SU-DHL-6 (cell line): ENCODE results near the gene NMNAT2.

Experiments
- H2AFZ ChIP-seq: fragments of 200-600 bp; sonication (generic); 2 replicates; pipeline ENCODE4 v1.6.1; 2014; ENCODE audit warnings: low read depth, mild to moderate bottlenecking, moderate library complexity, mixed read lengths, antibody characterized with exemption, low read length; ENCODE audit not compliant: severe bottlenecking
- H3F3A ChIP-seq: fragments of 200-600 bp; shearing (Covaris generic); 2 replicates; pipeline ENCODE4 v1.6.0; 2016; ENCODE audit warnings: antibody characterized with exemption, mild to moderate bottlenecking; ENCODE audit not compliant: insufficient read depth
- H3K27ac ChIP-seq: fragments of 200-600 bp; sonication (generic); 2 replicates; pipeline ENCODE4 v1.5.1; 2016; ENCODE audit warnings: low read depth, mild to moderate bottlenecking, low read length, moderate library complexity, mixed read lengths
- H3K27me3 ChIP-seq: fragments of 200-600 bp; sonication (generic), shearing (Covaris generic); 2 replicates; pipeline ENCODE4 v1.6.0; 2014; ENCODE audit warnings: mild to moderate bottlenecking, low read length
- H3K36me3 ChIP-seq: fragments of 200-600 bp; sonication (generic); 2 replicates; pipeline ENCODE4 v1.6.1; 2014; ENCODE audit warnings: mild to moderate bottlenecking, low read length, mixed read lengths
- H3K4me2 ChIP-seq: fragments of 300-600, 200-600 bp; shearing (Covaris generic), sonication (generic); 2 replicates; pipeline ENCODE4 v1.6.0; 2014; ENCODE audit warnings: low read length, low read depth, mild to moderate bottlenecking; ENCODE audit not compliant: poor library complexity, severe bottlenecking
- H3K4me3 ChIP-seq: fragments of 200-600 bp; sonication (generic); 2 replicates; pipeline ENCODE4 v1.5.1; 2014; ENCODE audit warnings: antibody characterized with exemption, low read length, mild to moderate bottlenecking, mixed read lengths; ENCODE audit not compliant: insufficient read depth, poor library complexity, severe bottlenecking
- H3K79me2 ChIP-seq: fragments of 200-600 bp; sonication (generic); 2 replicates; pipeline ENCODE4 v1.6.1; 2014; ENCODE audit warnings: mild to moderate bottlenecking, low read length, moderate library complexity; ENCODE audit not compliant: insufficient read depth
- H3K9ac ChIP-seq: fragments of 200-600 bp; sonication (generic); 2 replicates; pipeline ENCODE4 v1.7.0; 2014; ENCODE audit warnings: mild to moderate bottlenecking, low read length
- H3K9me2 ChIP-seq: fragments of 200-600 bp; sonication (generic); replicated peaks from 2 replicates; pipeline ENCODE4 v1.6.1; 2014; ENCODE audit warnings: low read length; ENCODE audit not compliant: insufficient read depth
- H3K9me3 ChIP-seq: fragments of 200-600 bp; sonication (generic); 2 replicates; pipeline ENCODE4 v1.6.1; 2014; ENCODE audit warnings: low read length, mixed read lengths; ENCODE audit not compliant: insufficient read depth
- H4K20me1 ChIP-seq: fragments of 200-600 bp; sonication (generic); 2 replicates; pipeline ENCODE4 v1.6.1; 2014; ENCODE audit warnings: low read depth, mild to moderate bottlenecking, antibody characterized with exemption, low read length, moderate library complexity, mixed read lengths
- EZH2phosphoT487 ChIP-seq: fragments of 200-600 bp; sonication (generic), shearing (Covaris generic); conservative IDR thresholded peaks from 2 replicates; pipeline ENCODE4 v1.6.1; 2018; ENCODE audit warnings: mild to moderate bottlenecking, antibody characterized with exemption, low read length, moderate library complexity, mixed read lengths
- TF ChIP-seq, protein P1 (sequence below): fragments of 200-600 bp; sonication (generic); IDR thresholded peaks from one replicate; pipeline ENCODE4 v1.5.1; 2017; ENCODE audit warnings: antibody characterized with exemption, mild to moderate bottlenecking, low read length, moderate library complexity; ENCODE audit not compliant: insufficient read depth, poor library complexity, severe bottlenecking

The NMNAT2 gene

GRCh38 chr1:183368213-183369108 is 49.7 kb downstream of the NMNAT2 start:
- no peaks in the 10 kb centered on the region for H4K20me1 ChIP-seq
- no peaks in the 10 kb centered on the region for H3K27me3 ChIP-seq
- H3K4me2 ChIP-seq = no peak overlapping the region
- no peak overlapping the region for H3K9ac ChIP-seq
- H3K79me2 ChIP-seq = no peaks in the 10 kb centered on the region
- H3F3A ChIP-seq = no peaks in the 10 kb centered on the region
- H2AFZ ChIP-seq = no peak overlapping the region
- no peak overlapping the region for H3K27ac ChIP-seq
- no peaks in the 10 kb centered on the region for H3K9me3 ChIP-seq
- H3K4me3 ChIP-seq = no peak overlapping the region
- no peaks in the 10 kb centered on the region for H3K9me2 ChIP-seq
- TF ChIP-seq EZH2phosphoT487 = no peak
- TF ChIP-seq, protein P1, sequence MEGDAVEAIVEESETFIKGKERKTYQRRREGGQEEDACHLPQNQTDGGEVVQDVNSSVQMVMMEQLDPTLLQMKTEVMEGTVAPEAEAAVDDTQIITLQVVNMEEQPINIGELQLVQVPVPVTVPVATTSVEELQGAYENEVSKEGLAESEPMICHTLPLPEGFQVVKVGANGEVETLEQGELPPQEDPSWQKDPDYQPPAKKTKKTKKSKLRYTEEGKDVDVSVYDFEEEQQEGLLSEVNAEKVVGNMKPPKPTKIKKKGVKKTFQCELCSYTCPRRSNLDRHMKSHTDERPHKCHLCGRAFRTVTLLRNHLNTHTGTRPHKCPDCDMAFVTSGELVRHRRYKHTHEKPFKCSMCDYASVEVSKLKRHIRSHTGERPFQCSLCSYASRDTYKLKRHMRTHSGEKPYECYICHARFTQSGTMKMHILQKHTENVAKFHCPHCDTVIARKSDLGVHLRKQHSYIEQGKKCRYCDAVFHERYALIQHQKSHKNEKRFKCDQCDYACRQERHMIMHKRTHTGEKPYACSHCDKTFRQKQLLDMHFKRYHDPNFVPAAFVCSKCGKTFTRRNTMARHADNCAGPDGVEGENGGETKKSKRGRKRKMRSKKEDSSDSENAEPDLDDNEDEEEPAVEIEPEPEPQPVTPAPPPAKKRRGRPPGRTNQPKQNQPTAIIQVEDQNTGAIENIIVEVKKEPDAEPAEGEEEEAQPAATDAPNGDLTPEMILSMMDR = no peak
- no peaks in the 10 kb centered on the region for H3K36me3 ChIP-seq

GRCh38 chr1:183366116-183366515 is 52.1 kb downstream of the NMNAT2 start:
- Histone ChIP-seq H4K20me1 (no peaks in the 10 kb centered on the region), H3K36me3 (no peaks in the 10 kb centered on the region), H3K9me2 (no peaks in the 10 kb centered on the region), H3K79me2 (no peaks in the 10 kb centered on the region), H3K9ac (no peak overlapping the region), H3K4me2 (no peak overlapping the region), H3K4me3 (no peak overlapping the region), H2AFZ (no peak overlapping the region), H3K27ac (no peak overlapping the region), H3F3A (no peaks in the 10 kb centered on the region), H3K27me3 (no peaks in the 10 kb centered on the region), H3K9me3 (no peaks in the 10 kb centered on the region)
- TF ChIP-seq EZH2phosphoT487 = no peak
- TF ChIP-seq, protein P1 = no peak

DNA sequence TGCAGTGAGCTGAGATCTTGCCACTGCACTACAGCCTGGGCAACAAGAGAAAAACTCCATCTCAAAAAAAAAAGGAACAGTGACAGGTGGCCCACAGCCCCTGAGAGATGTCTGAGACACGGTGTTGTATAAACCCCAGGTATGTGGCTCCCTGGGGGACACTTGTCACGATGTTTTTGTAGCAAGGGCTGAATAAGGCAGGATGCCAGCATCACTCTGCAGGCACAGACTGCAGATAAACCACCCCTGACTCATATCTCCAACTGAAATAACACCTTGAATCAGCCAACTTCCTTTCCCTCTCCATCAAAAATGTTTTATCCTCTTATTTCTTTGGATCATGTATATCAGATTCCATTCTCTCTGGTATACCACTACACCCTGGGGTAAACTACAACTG is 52.5 kb downstream of the NMNAT2 start:
- Histone ChIP-seq H3K27ac (no peak overlapping the region), H3K79me2 (no peaks in the 10 kb centered on the region), H3K9ac (no peak overlapping the region), H3K36me3 (no peaks in the 10 kb centered on the region), H3K27me3 (no peaks in the 10 kb centered on the region), H4K20me1 (no peaks in the 10 kb centered on the region), H3K9me3 (no peaks in the 10 kb centered on the region), H3K9me2 (no peaks in the 10 kb centered on the region), H3F3A (no peaks in the 10 kb centered on the region), H2AFZ (no peak overlapping the region), H3K4me2 (no peak overlapping the region), H3K4me3 (no peak overlapping the region)
- TF ChIP-seq EZH2phosphoT487 = no peak
- TF ChIP-seq, protein P1 = no peak
